Left forelimb (tissue), 1 donor: ENCODE results near the gene ODAD2.
"Not testable (repeated sequence)": the region's sequence is repeated elsewhere in the genome, so short reads cannot be mapped to it uniquely, and the experiment has no call there.

Source experiments
- DNase-seq: peaks from one replicate; pipeline ENCODE4 v3.0.0-alpha.2; 2018; ENCODE audit warnings: low spot score

Gene ODAD2

GRCh38 chr10:27998954-27999275 is at the start of gene ODAD2:
Gene ODAD2, minus strand, starts transcription at chr10:27999079. Its CDS starts 3,937 bp downstream, at chr10:27995142.
- peak; percentile 67 for DNase-seq

- DNase-seq = no peak
Observed at GRCh38 chr10:28047061-28047460, 48.2 kb upstream of the ODAD2 start.

- DNase-seq = no peak
Observed at GRCh38 chr10:28046579-28046978, 47.7 kb upstream of the ODAD2 start.

- DNase-seq = no peak
Observed at GRCh38 chr10:28043941-28044340, 45.1 kb upstream of the ODAD2 start.

- DNase-seq = no peak
Observed at GRCh38 chr10:28036587-28036986, 37.7 kb upstream of the ODAD2 start.

GRCh38 chr10:28020993-28021982 is 22.4 kb upstream of the ODAD2 start:
- no peak for DNase-seq

GRCh38 chr10:28020080-28020860 is 21.4 kb upstream of the ODAD2 start:
- DNase-seq = no peak

- DNase-seq = no peak
Observed at GRCh38 chr10:28014651-28015050, 15.8 kb upstream of the ODAD2 start.

- no peak for DNase-seq
Observed at GRCh38 chr10:28012990-28013515, 14.2 kb upstream of the ODAD2 start.

- DNase-seq = no peak
Observed at GRCh38 chr10:28010821-28011220, 11.9 kb upstream of the ODAD2 start.

GRCh38 chr10:28008054-28008453 is 9.2 kb upstream of the ODAD2 start:
- DNase-seq = no peak

- DNase-seq = no peak
Observed at GRCh38 chr10:28001353-28001752, 2.5 kb upstream of the ODAD2 start.

- peak; percentile 80 for DNase-seq
Observed at GRCh38 chr10:27998178-27998953, 513 bp downstream of the ODAD2 start.

- DNase-seq = no peak
Observed at GRCh38 chr10:27997865-27998177, 1.1 kb downstream of the ODAD2 start.

- DNase-seq = no peak
Observed at GRCh38 chr10:27995311-27995710, 3.6 kb downstream of the ODAD2 start.

GRCh38 chr10:27989357-27989756 is 9.5 kb downstream of the ODAD2 start:
- DNase-seq = not testable (repeated sequence)

- DNase-seq = no peak
Observed at GRCh38 chr10:27986821-27987220, 12.1 kb downstream of the ODAD2 start.

- no peak for DNase-seq
Observed at GRCh38 chr10:27982875-27983543, 15.9 kb downstream of the ODAD2 start.

GRCh38 chr10:27981744-27982143 is 17.1 kb downstream of the ODAD2 start:
- DNase-seq = no peak

GRCh38 chr10:27970795-27971194 is 28.1 kb downstream of the ODAD2 start:
- DNase-seq = not testable (repeated sequence)

GRCh38 chr10:27969931-27970330 is 28.9 kb downstream of the ODAD2 start:
- not testable (repeated sequence) for DNase-seq
